Uterus (tissue), 2 donors: ENCODE data around the gene ATP6AP2.
"Not testable (repeated sequence)": the region's sequence is repeated elsewhere in the genome, so short reads cannot be mapped to it uniquely, and the experiment has no call there.

Experiments used
- CTCF ChIP-seq, 4 experiments: fragments of 200-600 bp in 2 of 4; fragments of 450-650 bp in 2 of 4; sonication (generic) in 2 of 4; IDR thresholded peaks; one replicate each; pipeline ENCODE4 v1.5.1; 2016 to 2019; ENCODE audit warnings: antibody characterized with exemption in 4 of 4, mild to moderate bottlenecking in 2 of 4, moderate library complexity in 1 of 4
- POLR2A ChIP-seq, 2 donors: fragments of 450-650 bp; IDR thresholded peaks; one replicate each; pipeline ENCODE4 v1.6.1; 2016; ENCODE audit warnings: antibody characterized with exemption in 2 of 2, mild to moderate bottlenecking in 1 of 2, moderate library complexity in 1 of 2

- TF ChIP-seq POLR2A, CTCF (IDR thresholded peaks at IDR 0.05): not testable (repeated sequence)
Observed at GRCh38 chrX:40571164-40571563, 9.6 kb upstream of the ATP6AP2 start.
